NB4 (cell line): ENCODE results near the gene EIF3J.
A peak's percentile ranks its signal among the peaks of the same experiment; 100 is the strongest.

ENCODE experiments used
- DNase-seq: peaks from one replicate; pipeline ENCODE4 v3.0.0; 2010; ENCODE audit warnings: low read depth
- H3K4me3 ChIP-seq: one replicate; pipeline ENCODE4 v1.5.1; 2011; ENCODE audit warnings: mild to moderate bottlenecking, low read depth, low read length, moderate library complexity
- MAX ChIP-seq: IDR thresholded peaks from 2 replicates; pipeline ENCODE4 v1.6.1; 2011; ENCODE audit warnings: low read depth, low read length
- MYC ChIP-seq: IDR thresholded peaks from 2 replicates; pipeline ENCODE4 v1.6.1; 2011; ENCODE audit warnings: low read depth, low read length
- POLR2A ChIP-seq: IDR thresholded peaks from 2 replicates; pipeline ENCODE4 v1.6.1; 2011; ENCODE audit warnings: mild to moderate bottlenecking; ENCODE audit not compliant: insufficient read length; ENCODE audit errors: extremely low read depth
- TF ChIP-seq, protein P1 (sequence below): IDR thresholded peaks from one replicate; pipeline ENCODE4 v1.5.1; 2012; ENCODE audit warnings: low read depth, low read length

EIF3J gene

DNA sequence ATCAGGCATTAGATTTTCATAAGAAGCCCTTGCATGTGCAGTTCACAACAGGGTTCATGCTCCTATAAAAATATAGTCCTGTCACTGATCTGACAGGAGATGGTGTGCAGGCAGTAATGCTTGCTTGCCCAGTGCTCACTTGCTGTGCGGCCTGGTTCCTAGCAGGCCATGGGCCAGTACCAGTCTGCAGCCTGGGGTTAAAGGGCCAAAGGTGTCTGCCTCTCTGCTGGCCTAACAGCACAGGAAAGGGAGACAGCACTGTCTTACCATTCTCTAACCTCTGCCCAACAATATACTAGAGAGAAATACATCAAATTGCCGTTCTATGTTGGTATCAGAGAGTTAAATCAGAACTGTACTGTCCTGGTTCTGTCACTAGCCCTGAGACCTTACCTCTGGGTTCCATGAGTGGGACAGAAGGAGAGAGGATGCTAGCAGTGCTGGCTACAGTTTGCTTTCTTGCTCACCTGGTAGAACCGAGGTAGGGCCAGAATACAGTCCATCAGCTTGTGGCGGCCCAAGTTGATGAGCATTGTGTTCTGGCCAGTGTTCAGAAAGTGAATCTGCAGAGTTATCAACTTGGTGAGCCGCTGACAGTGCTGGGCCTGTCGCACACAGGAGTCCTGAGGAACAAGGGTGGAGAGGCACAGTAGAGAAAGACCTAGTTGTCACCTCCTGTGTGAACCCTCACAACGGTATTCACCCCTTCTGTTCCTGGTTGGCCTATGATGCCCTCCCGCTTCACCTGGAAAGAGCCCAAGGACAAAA lies 28.6 kb downstream of the EIF3J start:
- no peak for DNase-seq
- TF ChIP-seq POLR2A (peak; percentile 17), MYC (no peak)
- H3K4me3 ChIP-seq, result no peak overlapping the region

DNA sequence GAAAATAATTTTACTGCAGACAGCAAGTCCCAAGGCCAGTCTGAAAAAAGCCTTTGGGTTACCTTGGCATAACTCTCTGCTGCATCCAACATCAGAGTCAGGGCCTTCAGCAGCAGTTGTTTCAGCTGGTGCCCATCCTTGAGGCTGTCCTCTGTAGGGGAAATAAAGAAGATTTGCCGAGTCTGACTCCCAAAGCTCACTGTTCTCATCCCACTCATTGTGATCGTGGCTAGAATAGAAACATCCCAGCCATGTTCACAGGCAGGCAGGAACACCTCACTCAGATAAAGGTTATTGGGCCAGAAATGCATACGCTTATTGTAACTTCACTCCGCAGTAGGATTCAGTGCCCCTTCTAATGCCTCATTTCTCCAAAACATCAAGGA lies 29.2 kb downstream of the EIF3J start:
- H3K4me3 ChIP-seq, result no peak overlapping the region
- TF ChIP-seq, protein P1, sequence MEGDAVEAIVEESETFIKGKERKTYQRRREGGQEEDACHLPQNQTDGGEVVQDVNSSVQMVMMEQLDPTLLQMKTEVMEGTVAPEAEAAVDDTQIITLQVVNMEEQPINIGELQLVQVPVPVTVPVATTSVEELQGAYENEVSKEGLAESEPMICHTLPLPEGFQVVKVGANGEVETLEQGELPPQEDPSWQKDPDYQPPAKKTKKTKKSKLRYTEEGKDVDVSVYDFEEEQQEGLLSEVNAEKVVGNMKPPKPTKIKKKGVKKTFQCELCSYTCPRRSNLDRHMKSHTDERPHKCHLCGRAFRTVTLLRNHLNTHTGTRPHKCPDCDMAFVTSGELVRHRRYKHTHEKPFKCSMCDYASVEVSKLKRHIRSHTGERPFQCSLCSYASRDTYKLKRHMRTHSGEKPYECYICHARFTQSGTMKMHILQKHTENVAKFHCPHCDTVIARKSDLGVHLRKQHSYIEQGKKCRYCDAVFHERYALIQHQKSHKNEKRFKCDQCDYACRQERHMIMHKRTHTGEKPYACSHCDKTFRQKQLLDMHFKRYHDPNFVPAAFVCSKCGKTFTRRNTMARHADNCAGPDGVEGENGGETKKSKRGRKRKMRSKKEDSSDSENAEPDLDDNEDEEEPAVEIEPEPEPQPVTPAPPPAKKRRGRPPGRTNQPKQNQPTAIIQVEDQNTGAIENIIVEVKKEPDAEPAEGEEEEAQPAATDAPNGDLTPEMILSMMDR, result no peak
- TF ChIP-seq MAX (no peak), POLR2A (no peak), MYC (no peak)
- no peak for DNase-seq

DNA sequence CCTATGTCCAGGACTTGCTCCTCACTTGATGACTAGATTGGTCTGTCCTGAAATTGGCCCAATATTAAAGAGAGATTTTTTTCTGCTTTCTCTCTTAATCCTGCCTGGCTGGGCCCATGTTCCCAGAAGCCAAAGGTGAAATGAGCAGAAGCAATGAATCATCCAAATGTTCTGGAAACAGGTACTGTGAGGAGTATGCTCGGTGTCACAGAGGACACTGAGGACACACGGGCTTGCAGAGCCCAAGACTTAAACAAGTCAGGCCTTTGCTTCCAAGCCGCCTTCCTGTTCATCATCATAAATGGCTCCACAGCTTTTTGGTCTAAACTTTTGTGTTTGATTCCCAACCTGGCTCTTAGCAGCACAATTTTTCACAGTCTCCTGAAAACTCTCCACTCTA lies 31.4 kb downstream of the EIF3J start:
- H3K4me3 ChIP-seq, result no peak overlapping the region
- TF ChIP-seq MYC, result no peak
- no peak for TF ChIP-seq MAX
- TF ChIP-seq, protein P1, result no peak
- TF ChIP-seq POLR2A, result no peak
- no peak for DNase-seq

DNA sequence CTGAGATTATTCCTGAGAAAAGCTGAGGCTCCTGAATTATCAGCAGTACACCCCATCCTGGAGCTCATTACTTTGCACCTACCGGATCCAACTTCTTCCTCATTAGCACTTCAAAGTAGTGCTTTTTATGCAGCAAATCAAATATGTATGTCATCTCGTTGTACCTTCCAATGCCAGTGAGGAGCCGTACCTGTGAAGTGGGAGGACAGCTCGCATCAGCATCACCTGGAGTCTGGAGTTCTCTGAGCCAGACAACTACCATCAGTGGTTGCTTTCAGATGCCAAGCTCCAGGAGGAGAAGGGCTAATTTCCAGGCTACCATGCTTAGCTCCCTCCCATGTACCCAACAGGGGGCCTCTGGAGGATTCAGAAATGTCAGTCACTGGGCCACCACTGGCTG lies 32.4 kb downstream of the EIF3J start:
- no peak overlapping the region for H3K4me3 ChIP-seq
- DNase-seq, result no peak
- TF ChIP-seq POLR2A, result no peak

GRCh38 chr15:44570361-44570760 lies 33.4 kb downstream of the EIF3J start:
- no peak for DNase-seq
- H3K4me3 ChIP-seq, result no peak overlapping the region
- TF ChIP-seq MYC (no peak), POLR2A (no peak), MAX (no peak)
- TF ChIP-seq, protein P1, result no peak

GRCh38 chr15:44573386-44573785 lies 36.4 kb downstream of the EIF3J start:
- no peak for TF ChIP-seq POLR2A
- no peak for TF ChIP-seq MYC
- TF ChIP-seq, protein P1, result no peak
- TF ChIP-seq MAX, result no peak

DNA sequence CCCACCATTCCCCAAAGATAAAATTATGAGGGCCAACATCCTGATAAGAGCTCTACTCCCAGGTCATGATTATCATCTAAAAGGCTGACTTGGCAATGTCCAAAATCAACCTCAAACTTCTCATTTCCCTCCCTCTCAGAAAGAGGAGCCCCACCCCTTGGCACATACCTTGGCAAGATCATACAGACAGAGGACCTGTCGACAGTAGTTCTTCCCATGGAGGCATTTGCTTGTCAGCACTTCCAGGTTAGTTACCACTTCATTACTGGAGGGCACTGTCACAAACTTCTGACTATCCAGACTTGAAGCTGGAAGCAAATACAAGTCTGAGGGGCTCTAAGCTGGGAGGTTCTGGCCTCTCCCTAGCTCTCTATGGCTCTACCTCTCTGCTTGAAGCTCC lies 37.8 kb downstream of the EIF3J start:
- H3K4me3 ChIP-seq, result no peak overlapping the region
- no peak for DNase-seq
- TF ChIP-seq POLR2A (no peak), MYC (no peak), MAX (no peak)
- TF ChIP-seq, protein P1, result no peak

More at GRCh38 chr15:44573386-44573785, 36.4 kb downstream of the EIF3J start:
- H3K4me3 ChIP-seq, result no peak overlapping the region
- DNase-seq, result no peak
